ENCODE data around the gene MAGI2. TPM values are rescaled to one million over a fixed set of nuclear protein-coding genes. Genes with fewer than 3 reads are reported as not detected.

Gene MAGI2
- total and polyA plus RNA-seq, 2 donors from 2014 or later: 4.4 to 9.0 TPM

GRCh38 chr7:77980087-77980713 lies 1473.3 kb downstream of the MAGI2 start:
- Histone ChIP-seq H3K36me3 (ENCODE audit: control insufficient read depth in 2 of 3, insufficient read depth in 3 of 3, low read length in 3 of 3) (no peaks in the 10 kb centered on the region), H3K9ac (ENCODE audit: low read length in 3 of 3) (no peak overlapping the region), H3K27ac (ENCODE audit: low read depth in 2 of 2, low read length in 2 of 2) (no peak overlapping the region), H3K27me3 (ENCODE audit: control insufficient read depth, insufficient read depth, low read length) (no peaks in the 10 kb centered on the region), H3K4me3 (ENCODE audit: low read length in 3 of 3) (no peak overlapping the region), H3K4me1 (ENCODE audit: control insufficient read depth in 2 of 3, insufficient read depth in 2 of 3, low read depth in 1 of 3, low read length in 3 of 3) (no peaks in the 10 kb centered on the region), H3K9me3 (ENCODE audit: control insufficient read depth in 2 of 3, insufficient read depth in 1 of 3, low read length in 3 of 3) (no peaks in the 10 kb centered on the region)
- intact Hi-C loops (cut with DNase I): no loop called here
- DNase-seq (no peak), FAIRE-seq (no peak)
- no peak for TF ChIP-seq CTCF (IDR thresholded peaks at IDR 0.05; ENCODE audit: borderline replicate concordance, extremely low read depth, insufficient read depth)

- DNase-seq: no peak
- intact Hi-C loops (cut with DNase I): no loop called here
- Histone ChIP-seq H3K9ac (ENCODE audit: low read length in 3 of 3) (no peak overlapping the region), H3K27me3 (ENCODE audit: control insufficient read depth, insufficient read depth, low read length) (no peaks in the 10 kb centered on the region), H3K4me3 (ENCODE audit: low read length in 3 of 3) (no peak overlapping the region), H3K9me3 (ENCODE audit: control insufficient read depth in 2 of 3, insufficient read depth in 1 of 3, low read length in 3 of 3) (no peaks in the 10 kb centered on the region), H3K27ac (ENCODE audit: low read depth in 2 of 2, low read length in 2 of 2) (no peak overlapping the region), H3K36me3 (ENCODE audit: control insufficient read depth in 2 of 3, insufficient read depth in 3 of 3, low read length in 3 of 3) (no peaks in the 10 kb centered on the region), H3K4me1 (ENCODE audit: control insufficient read depth in 2 of 3, insufficient read depth in 2 of 3, low read depth in 1 of 3, low read length in 3 of 3) (no peaks in the 10 kb centered on the region)
- no peak for TF ChIP-seq CTCF (IDR thresholded peaks at IDR 0.05; ENCODE audit: borderline replicate concordance, extremely low read depth, insufficient read depth)
- no peak for FAIRE-seq
These were observed 1474.2 kb downstream of the MAGI2 start for GRCh38 chr7:77979219-77979618.

GRCh38 chr7:77975672-77976480 lies 1477.6 kb downstream of the MAGI2 start:
- Histone ChIP-seq H3K4me1 (ENCODE audit: control insufficient read depth in 2 of 3, insufficient read depth in 2 of 3, low read depth in 1 of 3, low read length in 3 of 3) (no peaks in the 10 kb centered on the region), H3K9me3 (ENCODE audit: control insufficient read depth in 2 of 3, insufficient read depth in 1 of 3, low read length in 3 of 3) (no peaks in the 10 kb centered on the region), H3K36me3 (ENCODE audit: control insufficient read depth in 2 of 3, insufficient read depth in 3 of 3, low read length in 3 of 3) (no peaks in the 10 kb centered on the region), H3K27ac (ENCODE audit: low read depth in 2 of 2, low read length in 2 of 2) (no peak overlapping the region), H3K9ac (ENCODE audit: low read length in 3 of 3) (no peak overlapping the region), H3K27me3 (ENCODE audit: control insufficient read depth, insufficient read depth, low read length) (no peaks in the 10 kb centered on the region), H3K4me3 (ENCODE audit: low read length in 3 of 3) (no peak overlapping the region)
- DNase-seq (no peak), FAIRE-seq (no peak)
- intact Hi-C loops (cut with DNase I): no loop called here
- TF ChIP-seq CTCF (IDR thresholded peaks at IDR 0.05; ENCODE audit: borderline replicate concordance, extremely low read depth, insufficient read depth): no peak
